ENCODE data around the gene INPP1.

Gene INPP1

DNA sequence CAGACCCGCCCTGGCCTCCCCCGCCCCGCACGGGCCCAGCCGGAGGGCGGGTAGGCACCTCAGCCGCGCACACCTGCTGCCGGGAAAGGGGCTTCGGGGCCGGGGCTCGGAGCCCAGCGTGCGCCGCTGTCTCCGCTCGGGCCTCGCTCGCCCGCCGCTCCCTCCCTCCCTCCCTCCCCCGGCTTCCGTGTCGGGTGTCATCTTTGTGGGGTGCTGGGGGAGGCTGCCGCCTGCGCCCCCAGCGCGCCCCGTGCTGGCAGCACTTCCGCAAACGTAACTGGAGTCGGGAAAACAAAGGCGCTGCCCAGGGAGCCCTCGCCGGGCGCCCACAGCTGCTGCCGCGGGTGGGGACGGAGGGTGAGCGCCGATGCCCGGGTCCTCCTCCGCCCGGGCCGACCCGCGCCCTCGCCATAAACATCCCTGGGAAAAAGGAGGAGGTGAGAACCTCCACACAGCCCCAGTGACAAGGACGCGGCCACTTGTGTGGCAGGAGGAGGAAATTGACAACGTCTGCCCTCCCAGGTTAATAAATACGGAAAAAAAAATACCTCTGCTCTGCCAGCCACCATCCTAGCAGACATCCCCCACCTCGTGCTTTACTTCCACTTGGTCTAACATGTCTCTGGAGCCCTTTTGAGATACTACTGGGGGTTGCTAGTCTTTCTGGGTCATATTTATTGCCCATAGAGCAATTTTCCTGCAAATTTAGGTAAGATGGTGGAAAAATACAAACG lies 65.3 kb downstream of the INPP1 start:
- TF ChIP-seq, protein P1, sequence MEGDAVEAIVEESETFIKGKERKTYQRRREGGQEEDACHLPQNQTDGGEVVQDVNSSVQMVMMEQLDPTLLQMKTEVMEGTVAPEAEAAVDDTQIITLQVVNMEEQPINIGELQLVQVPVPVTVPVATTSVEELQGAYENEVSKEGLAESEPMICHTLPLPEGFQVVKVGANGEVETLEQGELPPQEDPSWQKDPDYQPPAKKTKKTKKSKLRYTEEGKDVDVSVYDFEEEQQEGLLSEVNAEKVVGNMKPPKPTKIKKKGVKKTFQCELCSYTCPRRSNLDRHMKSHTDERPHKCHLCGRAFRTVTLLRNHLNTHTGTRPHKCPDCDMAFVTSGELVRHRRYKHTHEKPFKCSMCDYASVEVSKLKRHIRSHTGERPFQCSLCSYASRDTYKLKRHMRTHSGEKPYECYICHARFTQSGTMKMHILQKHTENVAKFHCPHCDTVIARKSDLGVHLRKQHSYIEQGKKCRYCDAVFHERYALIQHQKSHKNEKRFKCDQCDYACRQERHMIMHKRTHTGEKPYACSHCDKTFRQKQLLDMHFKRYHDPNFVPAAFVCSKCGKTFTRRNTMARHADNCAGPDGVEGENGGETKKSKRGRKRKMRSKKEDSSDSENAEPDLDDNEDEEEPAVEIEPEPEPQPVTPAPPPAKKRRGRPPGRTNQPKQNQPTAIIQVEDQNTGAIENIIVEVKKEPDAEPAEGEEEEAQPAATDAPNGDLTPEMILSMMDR (IDR thresholded peaks at IDR 0.05) = no peak

DNA sequence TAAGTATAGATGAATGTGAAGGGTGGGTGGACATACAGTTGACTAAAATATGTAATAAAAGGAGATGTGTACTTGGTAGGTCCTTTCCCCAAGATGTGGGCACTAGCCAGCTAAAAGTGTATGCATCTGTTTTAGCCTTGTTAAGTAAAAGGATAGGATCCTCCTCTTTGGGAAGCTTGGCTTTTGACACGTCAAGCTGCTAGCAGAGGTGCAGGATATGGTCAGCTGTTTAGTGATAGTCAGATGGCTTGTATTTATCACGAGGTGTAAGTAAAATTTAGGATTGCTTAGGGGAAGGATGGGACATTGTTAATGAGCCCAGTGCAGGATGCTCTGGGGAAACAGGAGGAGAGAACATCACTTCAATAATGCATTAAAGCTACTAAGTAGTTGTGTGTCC lies 66.2 kb downstream of the INPP1 start:
- TF ChIP-seq, protein P1 (IDR thresholded peaks at IDR 0.05) = no peak

DNA sequence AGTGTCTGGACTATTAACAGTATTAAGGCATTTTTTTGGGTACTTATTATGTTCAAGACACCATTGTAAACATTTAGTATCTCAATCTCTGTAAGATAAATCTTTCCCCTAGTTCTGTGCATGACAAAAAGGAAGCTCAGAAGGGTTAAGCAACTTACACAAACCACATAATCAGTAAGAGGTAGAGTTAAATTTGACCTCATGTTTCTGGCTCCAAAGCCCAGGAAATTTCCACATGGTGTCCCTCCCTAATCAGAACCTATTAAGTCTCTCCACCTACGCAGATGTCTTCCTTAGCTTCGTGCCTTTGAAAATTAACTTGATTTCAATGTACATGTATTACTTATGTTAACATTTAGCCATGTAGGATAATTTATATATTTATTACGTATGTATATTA lies 66.8 kb downstream of the INPP1 start:
- TF ChIP-seq, protein P1 (IDR thresholded peaks at IDR 0.05) = no peak

DNA sequence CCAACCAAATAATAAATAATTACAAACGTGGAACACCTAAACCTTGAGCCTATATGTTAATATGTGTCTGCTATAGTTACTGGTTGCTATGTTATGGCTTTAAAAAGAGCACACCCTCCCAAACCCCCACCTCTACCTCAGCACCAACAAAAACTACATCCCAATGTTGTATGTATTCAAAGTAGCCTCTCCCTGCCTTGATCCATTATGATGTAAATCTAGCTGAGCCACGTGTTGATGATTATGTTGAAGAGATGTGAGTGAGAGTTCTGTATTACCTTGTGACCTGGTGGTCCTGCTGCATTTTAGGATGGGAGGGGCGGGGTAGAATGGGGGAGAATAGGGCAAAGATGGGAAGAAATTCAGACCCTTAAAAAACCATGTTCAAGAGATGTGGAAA lies 69.6 kb downstream of the INPP1 start:
- TF ChIP-seq, protein P1 (IDR thresholded peaks at IDR 0.05) = no peak

DNA sequence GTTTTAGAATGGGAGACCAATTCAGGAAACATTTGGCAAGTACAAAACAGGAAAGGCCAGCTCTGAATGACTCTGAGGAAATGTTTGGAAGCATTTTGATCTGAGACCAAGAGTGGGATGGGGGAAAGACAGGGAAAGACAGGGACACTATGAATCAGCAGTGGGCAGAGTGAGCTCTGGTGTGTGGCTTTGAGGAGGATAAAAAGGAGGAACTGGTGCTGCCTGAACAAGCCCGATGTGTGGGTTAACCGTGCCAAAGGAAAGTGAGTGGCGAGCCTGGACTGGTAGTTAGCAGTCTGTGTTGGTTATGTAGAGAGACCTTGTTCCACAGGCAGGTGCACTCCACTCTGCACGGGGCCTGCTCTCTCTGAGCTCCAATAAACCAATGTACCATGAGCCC lies 70.0 kb downstream of the INPP1 start:
- TF ChIP-seq, protein P1 (IDR thresholded peaks at IDR 0.05) = no peak

DNA sequence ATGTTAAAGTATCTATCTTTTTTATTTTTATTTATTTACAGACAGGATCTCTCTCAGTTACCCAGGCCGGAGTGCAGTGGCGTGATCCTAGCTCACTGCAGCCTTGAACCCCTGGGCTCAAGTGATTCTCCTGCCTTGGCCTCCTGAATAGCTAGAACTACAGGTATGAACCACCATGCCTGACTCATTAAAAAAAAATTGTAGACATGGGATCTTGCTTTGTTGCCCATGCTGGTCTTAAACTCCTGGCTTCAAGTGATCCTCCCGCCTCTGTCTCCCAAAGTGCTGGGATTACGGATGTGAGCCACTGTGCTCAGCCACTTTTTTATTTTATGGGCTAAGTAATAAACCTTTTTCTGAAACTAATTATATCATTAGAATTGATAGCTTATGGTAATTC lies 71.9 kb downstream of the INPP1 start:
- TF ChIP-seq, protein P1 (IDR thresholded peaks at IDR 0.05) = no peak

DNA sequence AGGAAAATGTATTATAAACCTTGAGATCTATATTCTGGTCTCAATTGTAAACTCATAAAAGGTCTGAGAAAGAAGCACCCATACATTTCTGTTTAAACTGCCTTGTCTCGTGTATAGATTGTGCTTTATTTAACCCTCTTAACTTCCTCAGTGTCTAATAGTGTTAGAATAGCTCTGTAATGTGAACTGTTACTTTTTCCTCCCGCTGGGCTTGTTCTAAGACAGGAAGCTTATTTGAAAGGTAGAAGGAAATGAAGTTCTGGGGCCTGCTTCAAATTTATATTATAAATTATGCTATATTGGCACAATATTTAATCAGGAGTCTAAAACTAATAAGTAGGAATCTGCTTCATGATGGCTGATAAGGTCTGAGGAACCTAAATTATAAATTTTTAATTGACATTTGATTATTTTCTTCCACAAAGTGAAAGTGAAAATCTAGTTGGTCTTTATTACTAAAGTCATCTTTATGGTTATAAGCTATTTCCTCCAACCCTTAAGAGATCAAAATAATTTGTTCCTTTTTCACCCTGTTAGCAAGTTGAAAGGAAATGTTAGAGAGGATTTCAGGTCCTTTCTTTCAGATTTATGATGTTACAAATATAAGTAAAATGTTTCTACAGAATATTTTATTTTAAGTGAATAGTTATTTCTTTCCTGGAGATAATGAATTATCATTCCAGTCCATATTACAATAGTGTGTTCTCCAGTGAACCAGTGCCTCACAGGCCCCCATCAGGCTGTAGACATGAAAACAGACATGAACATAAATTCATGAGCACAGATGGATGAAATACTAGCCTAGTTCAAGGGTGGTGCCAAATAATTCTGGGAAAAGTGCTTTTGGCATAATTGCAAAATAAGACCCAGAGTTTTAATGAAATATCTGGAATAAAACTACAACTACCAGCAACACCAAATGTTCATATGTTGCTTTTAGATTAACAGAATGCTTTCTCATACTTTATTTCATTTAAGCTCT lies 72.7 kb downstream of the INPP1 start:
- TF ChIP-seq, protein P1 (IDR thresholded peaks at IDR 0.05) = no peak

All from LNCAP (cell line).